HepG2 (cell line): ENCODE data around the gene OR51T1. TPM values are rescaled to one million over a fixed set of nuclear protein-coding genes. Genes with fewer than 3 reads are reported as not detected.

Experiments
- ATAC-seq: fragments of 200-7000 bp; cut with Tn5 transposase; 3 replicates; pipeline ENCODE4 v1.9.1; 2020; ENCODE audit warnings: mild to moderate bottlenecking, moderate library complexity
- BruUV-seq: library from RNA; stranded (reverse); fragments of 400-500 nt; replicated peaks from 2 replicates; lab custom pipeline; 2021; lab: Mats Ljungman, UMichigan
- CTCF ChIA-PET: fragments of 300-600 bp; formaldehyde crosslinking; extraction: SDS; loops from one replicate; lab custom pipeline; 2021; ENCODE audit warnings: low total read pairs, inconsistent platforms, low intra/inter-chr PET ratio; lab: Yijun Ruan, JAX
- POLR2A ChIA-PET: fragments of 350-600 bp; sonication (Branson Sonifier 250); formaldehyde crosslinking; loops from one replicate; lab custom pipeline; 2020; ENCODE audit warnings: antibody characterized with exemption, inconsistent platforms; lab: Yijun Ruan, JAX
- DNase-seq: peaks from one replicate; pipeline ENCODE4 v3.0.0-alpha.2; 2015; ENCODE audit warnings: low spot score
- FAIRE-seq: peaks from 3 replicates; lab custom pipeline; 2011; peaks lifted over from hg19 to GRCh38; lab: Jason Lieb, UNC
- H2AFZ ChIP-seq: one replicate; pipeline ENCODE4 v1.6.1; 2011; ENCODE audit warnings: low read length, inconsistent platforms
- H3K27ac ChIP-seq: fragments of 300-600 bp; 3 replicates; pipeline ENCODE4 v1.8.0; 2011; ENCODE audit warnings: mixed run types, mild to moderate bottlenecking, mixed read lengths, low read length, inconsistent platforms; ENCODE audit not compliant: insufficient read depth; ENCODE audit errors: extremely low read length
- H3K27me3 ChIP-seq, 2 experiments: fragments of 200-600 bp in 1 of 2; 2 replicates in 1 of 2; 3 replicates in 1 of 2; pipeline versions ENCODE4 v1.6.0 to v1.8.0; 2011; ENCODE audit warnings: low read length in 2 of 2, mild to moderate bottlenecking in 2 of 2, moderate library complexity in 2 of 2, inconsistent platforms in 1 of 2; ENCODE audit not compliant: insufficient read depth in 2 of 2, control insufficient read depth in 1 of 2
- H3K36me3 ChIP-seq, 2 experiments: fragments of 200-600 bp in 1 of 2; replicated peaks in 1 of 2; 2 replicates in 1 of 2; 3 replicates in 1 of 2; pipeline versions ENCODE4 v1.5.1 to v1.8.0; 2011; ENCODE audit warnings: low read length in 2 of 2, inconsistent platforms in 1 of 2; ENCODE audit not compliant: insufficient read depth in 2 of 2, control insufficient read depth in 1 of 2
- H3K4me1 ChIP-seq: 2 replicates; pipeline ENCODE4 v1.5.1; 2012; ENCODE audit warnings: low read length, inconsistent platforms; ENCODE audit not compliant: insufficient read depth
- H3K4me2 ChIP-seq: 2 replicates; pipeline ENCODE4 v1.6.0; 2011; ENCODE audit warnings: low read depth, low read length, inconsistent platforms
- H3K4me3 ChIP-seq, 3 experiments: fragments of 200-600 bp in 1 of 3; sonication (generic), shearing (Covaris generic) in 1 of 3; replicated peaks in 1 of 3; 2 replicates each; pipeline ENCODE4 v1.5.1; 2011 to 2016; ENCODE audit warnings: low read length in 3 of 3, inconsistent platforms in 2 of 3, low read depth in 2 of 3, mild to moderate bottlenecking in 2 of 3, control low read depth in 1 of 3, mixed read lengths in 1 of 3; ENCODE audit not compliant: insufficient read depth in 1 of 3
- H3K79me2 ChIP-seq: one replicate; pipeline ENCODE4 v1.6.1; 2011; ENCODE audit warnings: low read length, inconsistent platforms; ENCODE audit not compliant: insufficient read depth
- H3K9ac ChIP-seq: 2 replicates; pipeline ENCODE4 v1.6.0; 2011; ENCODE audit warnings: mild to moderate bottlenecking, low read depth, low read length, inconsistent platforms; ENCODE audit not compliant: insufficient read depth
- H3K9me3 ChIP-seq: 2 replicates; pipeline ENCODE4 v1.5.1; 2012; ENCODE audit warnings: mild to moderate bottlenecking, low read length
- H4K20me1 ChIP-seq: 2 replicates; pipeline ENCODE4 v1.6.0; 2011; ENCODE audit warnings: inconsistent platforms, mild to moderate bottlenecking, low read length, moderate library complexity; ENCODE audit not compliant: insufficient read depth
- ATAD3A ChIP-seq: sonication (generic); formaldehyde crosslinking; IDR thresholded peaks from 2 replicates; pipeline ENCODE4 v1.4.0; 2020; ENCODE audit warnings: missing genetic modification reagents
- CBX2 ChIP-seq, 2 experiments: fragments of 200-600 bp in 1 of 2; sonication (generic); formaldehyde crosslinking in 1 of 2; IDR thresholded peaks; 2 replicates each; pipeline versions ENCODE4 v1.7.0 to v1.8.1; 2018 to 2022; ENCODE audit warnings: low read depth in 2 of 2, low read length in 1 of 2, mild to moderate bottlenecking in 1 of 2, missing genetic modification reagents in 1 of 2
- KIAA2018 ChIP-seq: sonication (generic); formaldehyde crosslinking; IDR thresholded peaks from 2 replicates; pipeline ENCODE4 v1.5.0; 2020; ENCODE audit warnings: mild to moderate bottlenecking, missing genetic modification reagents, borderline replicate concordance
- KLF12 ChIP-seq: sonication (generic); formaldehyde crosslinking; IDR thresholded peaks from 2 replicates; pipeline ENCODE4 v1.4.0; 2020; ENCODE audit warnings: missing genetic modification reagents, borderline replicate concordance
- MYNN ChIP-seq: sonication (generic); formaldehyde crosslinking; IDR thresholded peaks from 2 replicates; pipeline ENCODE4 v1.4.0; 2020; ENCODE audit warnings: mild to moderate bottlenecking, low read depth, missing genetic modification reagents
- TBP ChIP-seq: sonication (generic); formaldehyde crosslinking; IDR thresholded peaks from 2 replicates; pipeline ENCODE4 v1.5.0; 2020; ENCODE audit warnings: missing genetic modification reagents
- ZNF292 ChIP-seq: sonication (generic); formaldehyde crosslinking; IDR thresholded peaks from 2 replicates; pipeline ENCODE4 v1.8.1; 2022; ENCODE audit warnings: mild to moderate bottlenecking, low read depth, missing genetic modification reagents, borderline replicate concordance
- ZNF329 ChIP-seq: sonication (generic); formaldehyde crosslinking; IDR thresholded peaks from 2 replicates; pipeline ENCODE4 v1.9.0; 2021; ENCODE audit warnings: low read depth, mild to moderate bottlenecking, missing genetic modification reagents
- ZNF605 ChIP-seq: sonication (generic); formaldehyde crosslinking; IDR thresholded peaks from 2 replicates; pipeline ENCODE4 v1.8.0; 2022; ENCODE audit warnings: mild to moderate bottlenecking, missing genetic modification reagents
- ZSCAN29 ChIP-seq: sonication (generic); formaldehyde crosslinking; conservative IDR thresholded peaks from 2 replicates; pipeline ENCODE4 v1.4.0; 2020; ENCODE audit warnings: mild to moderate bottlenecking, missing genetic modification reagents
- WGBS: methylation state at CpG from one replicate; pipeline ENCODE4 v1.1.6; 2017; ENCODE audit warnings: low lambda C conversion rate; 5-methylcytosine and 5-hydroxymethylcytosine counted together
- in situ Hi-C: cut with HindIII; loops from 2 replicates; pipeline ENCODE4 v1.10.0; 2017; ENCODE audit warnings: low pct_unique_long_range_greater_than_20kb; ENCODE audit not compliant: extremely low pct_ligation_motif_present
- intact Hi-C: fragments of 100-400 bp; cut with micrococcal nuclease; formaldehyde crosslinking; loops from one replicate; pipeline ENCODE4 v1.10.0; 2022; ENCODE audit not compliant: unreplicated experiment
- polyA plus RNA-seq, 8 experiments: library from polyadenylated mRNA; depleted of rRNA in 3 of 8; stranded (reverse) in 7 of 8; unstranded in 1 of 8; fragments of >200 nt; fragmentation: Illumina TruSeq in 4 of 8; extraction: Trizol in 4 of 8; gene quantifications; 2 replicates each; pipeline versions ENCODE4 v1.2.1 to v1.2.3, GENCODE V29; 2011 to 2016; ENCODE audit warnings: low read depth in 4 of 8, missing spikeins in 1 of 8, mixed read lengths in 1 of 8; ENCODE audit not compliant: insufficient read depth in 1 of 8
- total RNA-seq, 5 experiments: library from RNA; depleted of rRNA; stranded (reverse); fragments of >200 nt; fragmentation: Illumina TruSeq; extraction: Trizol; gene quantifications; 2 replicates each; pipeline ENCODE4 v1.2.3, GENCODE V29; 2016; ENCODE audit warnings: low read depth in 1 of 5

OR51T1 gene
- total and polyA plus RNA-seq, 2 of the 13 experiments (the other 11 are each of a cell fraction or from before 2014, with no cell fraction given): not detected

DNA sequence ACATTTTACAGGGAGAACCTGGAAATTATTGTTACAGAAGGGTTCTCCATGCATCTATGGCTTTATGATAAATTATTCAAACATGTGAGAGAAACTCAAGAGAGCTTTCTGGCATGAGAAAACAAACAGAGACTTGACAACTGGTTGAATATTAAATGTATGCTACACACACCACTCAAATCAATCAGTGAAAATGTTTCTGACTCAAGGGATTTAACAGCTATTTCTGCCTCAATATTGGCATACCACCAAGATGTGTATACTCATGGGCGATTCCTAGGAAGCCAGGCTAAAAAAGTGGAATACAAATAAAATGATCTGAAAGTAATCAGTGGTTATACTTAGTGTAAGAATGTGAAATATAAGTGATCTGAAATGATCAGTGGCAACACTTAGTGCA lies 15.8 kb upstream of the OR51T1 start:
- Histone ChIP-seq H3K4me2 (no peak overlapping the region), H3K4me3 (no peak overlapping the region), H3K9ac (no peak overlapping the region), H3K27me3 (no peaks in the 10 kb centered on the region), H3K36me3 (no peaks in the 10 kb centered on the region), H4K20me1 (no peaks in the 10 kb centered on the region), H3K27ac (no peak overlapping the region), H3K9me3 (no peaks in the 10 kb centered on the region), H2AFZ (no peak overlapping the region), H3K79me2 (no peaks in the 10 kb centered on the region), H3K4me1 (no peaks in the 10 kb centered on the region)
- BruUV-seq: no TSS peak
- in situ Hi-C loops: no loop called here
- DNase-seq (no peak), FAIRE-seq (no peak), ATAC-seq (no peak)
- ChIA-PET POLR2A (no interaction called here), CTCF (no interaction called here)
- intact Hi-C loops: no loop called here
- TF ChIP-seq ATAD3A (CRISPR knock-in tag): no peak
- no peak for TF ChIP-seq ZNF329 (CRISPR knock-in tag)
- TF ChIP-seq MYNN: no peak
- 0% methylated on average over 1 of the region's 1 CpG for WGBS

DNA sequence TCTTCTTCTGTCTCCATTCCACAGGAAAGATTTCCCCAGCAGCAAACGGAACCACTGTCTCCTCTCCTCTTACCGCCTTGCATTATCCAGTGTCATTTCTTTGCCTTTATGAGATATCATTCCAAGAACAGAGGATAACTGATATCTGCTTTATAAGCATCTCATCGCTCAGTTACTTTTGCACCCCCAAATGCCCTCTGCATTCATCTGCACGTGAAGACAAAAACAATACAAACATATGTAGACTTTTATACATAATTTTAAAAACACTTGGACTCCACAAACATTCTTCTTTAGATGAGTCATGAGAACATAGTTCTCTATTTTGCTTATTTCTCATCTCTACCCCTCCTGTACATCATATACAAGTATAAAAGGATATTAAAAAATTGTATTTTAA lies 512 bp upstream of the OR51T1 start:
- intact Hi-C loops (no loop called here), in situ Hi-C loops (no loop called here)
- Histone ChIP-seq H3K9ac (no peak overlapping the region), H3K4me2 (no peak overlapping the region), H3K4me1 (no peaks in the 10 kb centered on the region), H3K27ac (no peak overlapping the region), H3K4me3 (no peak overlapping the region), H3K79me2 (no peaks in the 10 kb centered on the region), H3K27me3 (peaks cover 0 to 3% of the 10 kb centered on the region in 2 experiments; a peak in 1 of 5 replicates), H2AFZ (no peak overlapping the region), H3K9me3 (no peaks in the 10 kb centered on the region), H4K20me1 (no peaks in the 10 kb centered on the region), H3K36me3 (no peaks in the 10 kb centered on the region)
- DNase-seq (no peak), FAIRE-seq (no peak), ATAC-seq (no peak)
- CTCF ChIA-PET: no interaction called here
- POLR2A ChIA-PET: no interaction called here
- 0% methylated on average over 4 of the region's 4 CpGs for WGBS
- no TSS peak for BruUV-seq
- TF ChIP-seq KIAA2018 (CRISPR knock-in tag) (no peak), ZNF292 (CRISPR knock-in tag) (no peak), ZSCAN29 (no peak), ZNF605 (CRISPR knock-in tag) (no peak), CBX2 (IDR thresholded peaks at IDR 0.05; ENCODE audit: low read depth, low read length) (no peak), CBX2 (CRISPR knock-in tag; IDR thresholded peaks at IDR 0.05; ENCODE audit: low read depth) (no peak), KLF12 (CRISPR knock-in tag) (no peak), TBP (CRISPR knock-in tag) (no peak)
